HepG2 (cell line): ENCODE data around the gene UCMA. TPM values are rescaled to one million over a fixed set of nuclear protein-coding genes. Genes with fewer than 3 reads are reported as not detected.

Experiments used
- ATF7-NPFF ChIP-seq: sonication (generic); formaldehyde crosslinking; IDR thresholded peaks from 2 replicates; pipeline ENCODE4 v1.8.1; 2023; ENCODE audit warnings: mild to moderate bottlenecking, low read depth, missing genetic modification reagents, moderate library complexity
- CREM ChIP-seq, 2 experiments: sonication (generic) in 1 of 2; formaldehyde crosslinking in 1 of 2; IDR thresholded peaks; 2 replicates each; pipeline versions ENCODE4 v1.4.0 to v1.6.1; 2016 to 2020; ENCODE audit warnings: antibody characterized with exemption in 1 of 2, mild to moderate bottlenecking in 1 of 2, missing genetic modification reagents in 1 of 2
- HNRNPK ChIP-seq: fragments of 200-400 bp; formaldehyde crosslinking; IDR thresholded peaks from 2 replicates; pipeline ENCODE4 v1.6.1; 2018; ENCODE audit warnings: low read length, low read depth, moderate library complexity, mild to moderate bottlenecking; ENCODE audit not compliant: poor library complexity, severe bottlenecking
- KAT2B ChIP-seq: fragments of 150-350 bp; IDR thresholded peaks from 2 replicates; pipeline ENCODE4 v1.6.1; 2014; ENCODE audit warnings: low read depth, low read length, borderline replicate concordance
- KAT7 ChIP-seq: IDR thresholded peaks from 2 replicates; pipeline ENCODE4 v1.6.1; 2018; ENCODE audit warnings: borderline replicate concordance, missing compliant biosample characterization
- MED1 ChIP-seq: sonication (generic); formaldehyde crosslinking; IDR thresholded peaks from 2 replicates; pipeline ENCODE4 v1.4.0; 2020; ENCODE audit warnings: missing genetic modification reagents
- NR0B2 ChIP-seq: sonication (generic); formaldehyde crosslinking; IDR thresholded peaks from 2 replicates; pipeline ENCODE4 v1.4.0; 2020; ENCODE audit warnings: mild to moderate bottlenecking, missing genetic modification reagents
- POGZ ChIP-seq: sonication (generic); formaldehyde crosslinking; IDR thresholded peaks from 2 replicates; pipeline ENCODE4 v1.4.0; 2020; ENCODE audit warnings: mild to moderate bottlenecking, missing genetic modification reagents
- POLR2A ChIP-seq, 2 experiments: IDR thresholded peaks; 2 replicates each; pipeline ENCODE4 v1.6.1; 2011; ENCODE audit warnings: low read depth in 2 of 2, low read length in 2 of 2, mild to moderate bottlenecking in 1 of 2, moderate library complexity in 1 of 2; ENCODE audit not compliant: insufficient read depth in 1 of 2
- RAD21 ChIP-seq: fragments of 450-650 bp; formaldehyde crosslinking; IDR thresholded peaks from 2 replicates; pipeline ENCODE4 v1.5.0; 2020; ENCODE audit warnings: mild to moderate bottlenecking
- REPIN1 ChIP-seq: sonication (generic); formaldehyde crosslinking; IDR thresholded peaks from 2 replicates; pipeline ENCODE4 v1.8.0; 2022; ENCODE audit warnings: missing genetic modification reagents, low read depth, mild to moderate bottlenecking, borderline replicate concordance
- XBP1 ChIP-seq: sonication (generic); formaldehyde crosslinking; IDR thresholded peaks from 2 replicates; pipeline ENCODE4 v1.5.0; 2020; ENCODE audit warnings: missing genetic modification reagents
- ZBTB1 ChIP-seq: sonication (generic); formaldehyde crosslinking; IDR thresholded peaks from 2 replicates; pipeline ENCODE4 v1.4.0; 2020; ENCODE audit warnings: missing genetic modification reagents, borderline replicate concordance
- ZBTB7B ChIP-seq: sonication (generic); formaldehyde crosslinking; IDR thresholded peaks from 2 replicates; pipeline ENCODE4 v1.4.0; 2020; ENCODE audit warnings: missing genetic modification reagents
- ZFP90 ChIP-seq: sonication (generic); formaldehyde crosslinking; IDR thresholded peaks from 2 replicates; pipeline ENCODE4 v1.8.0; 2022; ENCODE audit warnings: missing genetic modification reagents, mild to moderate bottlenecking, inconsistent platforms, borderline replicate concordance
- ZFX ChIP-seq: sonication (generic); formaldehyde crosslinking; IDR thresholded peaks from 2 replicates; pipeline ENCODE4 v1.4.0; 2020; ENCODE audit warnings: mild to moderate bottlenecking, low read depth, missing genetic modification reagents, moderate library complexity
- ZFY ChIP-seq: sonication (generic); formaldehyde crosslinking; IDR thresholded peaks from 2 replicates; pipeline ENCODE4 v1.4.0; 2020; ENCODE audit warnings: missing genetic modification reagents
- ZKSCAN8 ChIP-seq: IDR thresholded peaks from 2 replicates; pipeline ENCODE4 v1.6.1; 2016; ENCODE audit warnings: borderline replicate concordance, missing genetic modification reagents, missing compliant biosample characterization
- ZNF224 ChIP-seq: sonication (generic); formaldehyde crosslinking; IDR thresholded peaks from 2 replicates; pipeline ENCODE4 v1.5.0; 2020; ENCODE audit warnings: mild to moderate bottlenecking, missing genetic modification reagents
- ZNF280B ChIP-seq: sonication (generic); formaldehyde crosslinking; IDR thresholded peaks from 2 replicates; pipeline ENCODE4 v1.5.0; 2020; ENCODE audit warnings: missing genetic modification reagents, mild to moderate bottlenecking, borderline replicate concordance
- ZNF451 ChIP-seq: sonication (generic); formaldehyde crosslinking; IDR thresholded peaks from 2 replicates; pipeline ENCODE4 v1.5.0; 2020; ENCODE audit warnings: mild to moderate bottlenecking, missing genetic modification reagents
- ZNF550 ChIP-seq: sonication (generic); formaldehyde crosslinking; IDR thresholded peaks from 2 replicates; pipeline ENCODE4 v1.4.0; 2020; ENCODE audit warnings: mild to moderate bottlenecking, missing genetic modification reagents, borderline replicate concordance
- ZNF580 ChIP-seq: IDR thresholded peaks from 2 replicates; pipeline ENCODE4 v1.6.1; 2016; ENCODE audit warnings: low read depth, borderline replicate concordance
- ZNF749 ChIP-seq: sonication (generic); formaldehyde crosslinking; IDR thresholded peaks from 2 replicates; pipeline ENCODE4 v1.8.0; 2022; ENCODE audit warnings: mild to moderate bottlenecking, missing genetic modification reagents, moderate library complexity, borderline replicate concordance
- ZSCAN31 ChIP-seq: sonication (generic); formaldehyde crosslinking; IDR thresholded peaks from 2 replicates; pipeline ENCODE4 v1.5.0; 2020; ENCODE audit warnings: low read depth, mild to moderate bottlenecking, missing genetic modification reagents
- polyA plus RNA-seq, 8 experiments: library from polyadenylated mRNA; depleted of rRNA in 3 of 8; stranded (reverse) in 7 of 8; unstranded in 1 of 8; fragments of >200 nt; fragmentation: Illumina TruSeq in 4 of 8; extraction: Trizol in 4 of 8; gene quantifications; 2 replicates each; pipeline versions ENCODE4 v1.2.1 to v1.2.3, GENCODE V29; 2011 to 2016; ENCODE audit warnings: low read depth in 4 of 8, missing spikeins in 1 of 8, mixed read lengths in 1 of 8; ENCODE audit not compliant: insufficient read depth in 1 of 8
- total RNA-seq, 5 experiments: library from RNA; depleted of rRNA; stranded (reverse); fragments of >200 nt; fragmentation: Illumina TruSeq; extraction: Trizol; gene quantifications; 2 replicates each; pipeline ENCODE4 v1.2.3, GENCODE V29; 2016; ENCODE audit warnings: low read depth in 1 of 5
- TF ChIP-seq, protein P1 (sequence below): IDR thresholded peaks from 2 replicates; pipeline ENCODE4 v1.6.1; 2016; ENCODE audit warnings: low read depth
- TF ChIP-seq, protein P2 (sequence below): IDR thresholded peaks from 2 replicates; pipeline ENCODE4 v1.6.1; 2012; ENCODE audit warnings: inconsistent platforms

UCMA gene
- total and polyA plus RNA-seq, 2 of the 13 experiments (the other 11 are each of a cell fraction or from before 2014, with no cell fraction given) = not detected

DNA sequence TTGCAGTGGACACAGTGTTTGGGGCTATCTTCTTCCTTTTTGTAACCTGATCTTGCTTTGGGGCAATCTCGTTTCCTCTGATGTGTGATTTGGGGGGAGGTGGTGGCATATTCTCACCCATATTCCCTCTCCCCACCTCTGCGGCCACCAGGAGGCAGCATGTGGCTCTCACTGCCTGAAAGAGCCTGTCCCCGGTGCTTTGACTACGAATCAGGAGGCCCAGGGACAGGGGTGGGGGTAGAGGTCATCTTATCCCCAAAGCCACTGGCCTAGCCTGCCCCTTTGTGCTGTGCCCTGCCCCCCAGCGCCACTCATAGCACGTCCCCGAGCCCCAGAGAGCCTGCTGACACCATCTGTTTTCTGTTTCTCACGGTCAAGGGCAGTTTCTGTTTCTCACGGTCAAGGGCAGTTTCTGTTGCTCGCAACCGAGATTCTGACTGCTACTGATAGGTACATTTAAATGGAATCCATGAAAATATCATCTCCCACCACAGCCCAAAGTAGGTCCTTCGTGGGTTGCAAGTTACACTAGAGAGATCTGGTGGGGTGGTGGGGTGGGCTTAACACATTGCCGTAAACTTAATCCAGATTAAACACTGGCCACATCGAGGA, 37.5 kb upstream of the UCMA start (continued):
- TF ChIP-seq NR0B2 (CRISPR knock-in tag) (no peak), MED1 (CRISPR knock-in tag) (peak; percentile 23; the same call in 1 of the 2 replicates), REPIN1 (CRISPR knock-in tag) (0 out of 2 replicates have a peak, but pooled peaks have one; percentile 29), ZFP90 (CRISPR knock-in tag) (0 out of 2 replicates have a peak, but pooled peaks have one; percentile 41), ZBTB1 (no peak), ZBTB7B (CRISPR knock-in tag) (peak; percentile 65; the same call in 1 of the 2 replicates), RAD21 (CRISPR knock-in tag) (peak; percentile 81), POGZ (CRISPR knock-in tag) (peak; percentile 68), ZSCAN31 (CRISPR knock-in tag) (peak; percentile 64; the same call in 1 of the 2 replicates), ZFY (CRISPR knock-in tag) (no peak; the same call in 1 of the 2 replicates), KAT2B (no peak), ZFX (CRISPR knock-in tag) (peak; percentile 70), KAT7 (CRISPR knock-in tag) (peak; percentile 56; the same call in 1 of the 2 replicates), HNRNPK (no peak), ZNF749 (CRISPR knock-in tag) (peak; percentile 76; the same call in 1 of the 2 replicates), ZKSCAN8 (CRISPR knock-in tag) (0 out of 2 replicates have a peak, but pooled peaks have one; percentile 34), XBP1 (CRISPR knock-in tag) (no peak), ZNF550 (CRISPR knock-in tag) (no peak), POLR2A (IDR thresholded peaks at IDR 0.05; ENCODE audit: insufficient read depth in 1 of 2, low read depth in 2 of 2, low read length in 2 of 2) (0 out of 4 replicates have a peak, but pooled peaks of 1 of the 2 experiments have one; percentile 33), CREM (IDR thresholded peaks at IDR 0.05) (no peak), CREM (CRISPR knock-in tag; IDR thresholded peaks at IDR 0.05) (no peak), ATF7-NPFF (no peak), ZNF224 (CRISPR knock-in tag) (no peak), ZNF451 (CRISPR knock-in tag) (0 out of 2 replicates have a peak, but pooled peaks have one; percentile 66), ZNF280B (CRISPR knock-in tag) (no peak; the same call in 1 of the 2 replicates), ZNF580 (CRISPR knock-in tag) (no peak; the same call in 1 of the 2 replicates)
- TF ChIP-seq, protein P1, sequence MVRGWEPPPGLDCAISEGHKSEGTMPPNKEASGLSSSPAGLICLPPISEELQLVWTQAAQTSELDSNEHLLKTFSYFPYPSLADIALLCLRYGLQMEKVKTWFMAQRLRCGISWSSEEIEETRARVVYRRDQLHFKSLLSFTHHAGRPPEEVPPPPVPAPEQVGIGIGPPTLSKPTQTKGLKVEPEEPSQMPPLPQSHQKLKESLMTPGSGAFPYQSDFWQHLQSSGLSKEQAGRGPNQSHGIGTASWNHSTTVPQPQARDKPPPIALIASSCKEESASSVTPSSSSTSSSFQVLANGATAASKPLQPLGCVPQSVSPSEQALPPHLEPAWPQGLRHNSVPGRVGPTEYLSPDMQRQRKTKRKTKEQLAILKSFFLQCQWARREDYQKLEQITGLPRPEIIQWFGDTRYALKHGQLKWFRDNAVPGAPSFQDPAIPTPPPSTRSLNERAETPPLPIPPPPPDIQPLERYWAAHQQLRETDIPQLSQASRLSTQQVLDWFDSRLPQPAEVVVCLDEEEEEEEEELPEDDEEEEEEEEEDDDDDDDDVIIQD (CRISPR knock-in tag) = 0 out of 2 replicates have a peak, but pooled peaks have one; percentile 38
- TF ChIP-seq, protein P2, sequence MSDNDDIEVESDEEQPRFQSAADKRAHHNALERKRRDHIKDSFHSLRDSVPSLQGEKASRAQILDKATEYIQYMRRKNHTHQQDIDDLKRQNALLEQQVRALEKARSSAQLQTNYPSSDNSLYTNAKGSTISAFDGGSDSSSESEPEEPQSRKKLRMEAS = peak; percentile 12; the same call in 1 of the 2 replicates
